B cell (primary cell): ENCODE measurements around the gene EVA1A.

ENCODE experiments used
- EZH2 ChIP-seq: IDR thresholded peaks from 2 replicates; pipeline ENCODE4 v1.6.1; 2012; ENCODE audit warnings: borderline replicate concordance, low read depth, mild to moderate bottlenecking, moderate library complexity, low read length; ENCODE audit not compliant: insufficient read depth, poor library complexity, severe bottlenecking
- TF ChIP-seq, protein P1 (sequence below): fragments of 200-600 bp; IDR thresholded peaks from one replicate; pipeline ENCODE4 v1.8.0; 2022; ENCODE audit warnings: antibody characterized with exemption, mild to moderate bottlenecking

DNA sequence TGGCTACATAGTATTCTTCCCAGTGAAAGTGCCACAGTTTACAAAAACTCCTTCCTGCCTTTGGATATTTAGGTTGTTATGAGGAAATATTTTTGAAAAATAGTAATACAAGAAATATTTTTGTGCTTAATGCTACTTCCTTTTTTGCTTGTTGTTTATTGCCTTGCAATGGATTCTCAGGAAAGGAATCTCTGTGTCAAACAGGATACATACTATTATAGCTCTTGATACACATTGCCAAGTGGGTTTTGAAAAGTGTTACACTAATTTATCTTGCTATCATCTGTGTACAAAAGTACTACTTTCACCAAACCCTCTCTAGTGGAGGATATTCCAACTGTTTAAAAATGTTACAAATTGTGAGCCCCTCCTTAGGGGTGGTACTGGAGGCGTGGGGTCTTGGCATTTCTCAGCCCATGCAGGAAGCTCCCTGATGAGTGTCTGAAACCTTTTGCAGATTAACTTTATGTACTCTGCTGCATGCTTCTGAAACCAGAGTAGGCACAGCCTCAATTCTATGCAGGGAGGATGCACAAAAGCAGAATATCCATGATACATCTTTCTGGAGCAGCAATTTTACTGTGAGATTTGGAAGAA lies 54.5 kb downstream of the EVA1A start:
- TF ChIP-seq, protein P1, sequence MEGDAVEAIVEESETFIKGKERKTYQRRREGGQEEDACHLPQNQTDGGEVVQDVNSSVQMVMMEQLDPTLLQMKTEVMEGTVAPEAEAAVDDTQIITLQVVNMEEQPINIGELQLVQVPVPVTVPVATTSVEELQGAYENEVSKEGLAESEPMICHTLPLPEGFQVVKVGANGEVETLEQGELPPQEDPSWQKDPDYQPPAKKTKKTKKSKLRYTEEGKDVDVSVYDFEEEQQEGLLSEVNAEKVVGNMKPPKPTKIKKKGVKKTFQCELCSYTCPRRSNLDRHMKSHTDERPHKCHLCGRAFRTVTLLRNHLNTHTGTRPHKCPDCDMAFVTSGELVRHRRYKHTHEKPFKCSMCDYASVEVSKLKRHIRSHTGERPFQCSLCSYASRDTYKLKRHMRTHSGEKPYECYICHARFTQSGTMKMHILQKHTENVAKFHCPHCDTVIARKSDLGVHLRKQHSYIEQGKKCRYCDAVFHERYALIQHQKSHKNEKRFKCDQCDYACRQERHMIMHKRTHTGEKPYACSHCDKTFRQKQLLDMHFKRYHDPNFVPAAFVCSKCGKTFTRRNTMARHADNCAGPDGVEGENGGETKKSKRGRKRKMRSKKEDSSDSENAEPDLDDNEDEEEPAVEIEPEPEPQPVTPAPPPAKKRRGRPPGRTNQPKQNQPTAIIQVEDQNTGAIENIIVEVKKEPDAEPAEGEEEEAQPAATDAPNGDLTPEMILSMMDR: no peak
- TF ChIP-seq EZH2: no peak
